Measurements from ENCODE around the gene GLP2R. TPM values are rescaled to one million over a fixed set of nuclear protein-coding genes. Genes with fewer than 3 reads are reported as not detected.

Gene GLP2R
- total and polyA plus RNA-seq, 2 of the 8 experiments (the other 6 are each of a cell fraction or from before 2014, with no cell fraction given) = not detected

- 90% methylated on average over 7 of the region's 7 CpGs; no CpG with 5 or more reads in 1 of the 2 experiments for WGBS, 2 experiments (ENCODE audit: extremely low coverage in 1 of 2, insufficient coverage in 1 of 2, insufficient read length in 1 of 2, insufficient replicate concordance in 2 of 2, low coverage in 1 of 2, low lambda C conversion rate in 2 of 2, missing lambda C conversion rate in 1 of 2)
- no peak overlapping the region for H2BK5ac ChIP-seq (ENCODE audit: low read depth, low read length)
- no peak overlapping the region for H2BK120ac ChIP-seq (replicated peaks; ENCODE audit: low read depth, low read length)
- H3K56ac ChIP-seq (replicated peaks; ENCODE audit: insufficient read length, low read depth, low read length) = no peak overlapping the region
- no peaks in the 10 kb centered on the region for H3K36me3 ChIP-seq (ENCODE audit: control insufficient read depth in 2 of 4, insufficient read depth in 4 of 4, low read length in 3 of 4)
- no peak overlapping the region for H3K27ac ChIP-seq (ENCODE audit: low read depth, low read length)
- H3K9me3 ChIP-seq (ENCODE audit: insufficient read depth in 2 of 2, low read depth in 1 of 2, low read length in 1 of 2) = peaks cover 0 to 3% of the 10 kb centered on the region in 2 experiments; a peak in 2 of 4 replicates
- ChIA-PET CTCF (ENCODE audit: partially characterized antibody) (interaction anchor here (0.8 to 2.9 kb wide), 8 partner anchors 8 to 682 kb away, joined by 3 to 19 read pairs (median 4); partner anchors contain the start of gene RCVRN), POLR2A (ENCODE audit: partially characterized antibody) (no interaction called here)
- H3K23me2 ChIP-seq (ENCODE audit: low read depth, low read length) = no peaks in the 10 kb centered on the region
- no peaks in the 10 kb centered on the region for H4K20me1 ChIP-seq (replicated peaks in 1 of 2; ENCODE audit: control insufficient read depth in 1 of 2, insufficient read depth in 2 of 2, low read length in 2 of 2)
- H3K14ac ChIP-seq (ENCODE audit: insufficient read length) = no peak overlapping the region
- no peak overlapping the region for H2BK15ac ChIP-seq (ENCODE audit: low read length)
- H3K4me1 ChIP-seq (replicated peaks in 1 of 4; ENCODE audit: control insufficient read depth in 3 of 4, insufficient read depth in 4 of 4, low read length in 3 of 4) = peaks cover 0 to 5% (median 0%) of the 10 kb centered on the region in 4 experiments; a peak in 2 of 7 replicates
- H3K79me2 ChIP-seq (ENCODE audit: control insufficient read depth in 1 of 2, insufficient read depth in 2 of 2, low read length in 2 of 2) = no peaks in the 10 kb centered on the region
- no peak overlapping the region for H2BK20ac ChIP-seq (ENCODE audit: low read length)
- no peak overlapping the region for H3K9ac ChIP-seq (replicated peaks in 1 of 4; ENCODE audit: extremely low read depth in 1 of 4, low read depth in 3 of 4, low read length in 3 of 4)
- no peak overlapping the region for H3K4me2 ChIP-seq (ENCODE audit: insufficient read depth in 1 of 2, low read depth in 2 of 2, low read length in 2 of 2)
- H3K27me3 ChIP-seq (replicated peaks in 1 of 4; ENCODE audit: control insufficient read depth in 3 of 4, extremely low read depth in 1 of 4, insufficient read depth in 3 of 4, low read length in 3 of 4) = no peaks in the 10 kb centered on the region
- no peak overlapping the region for H3K18ac ChIP-seq (ENCODE audit: extremely low read depth, low read length)
- H4K5ac ChIP-seq (ENCODE audit: insufficient read length, low read depth, low read length) = no peak overlapping the region
- H3K23ac ChIP-seq (ENCODE audit: insufficient read length) = no peak overlapping the region
- no peak overlapping the region for H2BK12ac ChIP-seq (ENCODE audit: low read depth, low read length)
- DNase-seq (ENCODE audit: low read depth in 1 of 2, low spot score in 2 of 2) (no peak), FAIRE-seq (no peak)
- no peak overlapping the region for H3K4me3 ChIP-seq (ENCODE audit: extremely low read depth in 1 of 4, insufficient read depth in 2 of 4, low read depth in 3 of 4, low read length in 4 of 4)
- H3K79me1 ChIP-seq (ENCODE audit: low read depth, low read length) = no peaks in the 10 kb centered on the region
- H4K91ac ChIP-seq (replicated peaks; ENCODE audit: insufficient read length, low read length) = no peak overlapping the region
- H3K4ac ChIP-seq (replicated peaks; ENCODE audit: insufficient read length, low read depth, low read length) = no peak overlapping the region
- no peak overlapping the region for H4K8ac ChIP-seq (ENCODE audit: extremely low read depth, insufficient read depth, low read length)
- H2AK5ac ChIP-seq (ENCODE audit: low read depth, low read length) = no peak overlapping the region
- H2AFZ ChIP-seq (ENCODE audit: low read length) = no peak overlapping the region
- TF ChIP-seq TBP (IDR thresholded peaks at IDR 0.05; ENCODE audit: low read depth, low read length) (no peak), RXRA (IDR thresholded peaks at IDR 0.05; ENCODE audit: insufficient read depth, low read depth, low read length) (no peak), POLR2AphosphoS5 (IDR thresholded peaks at IDR 0.05; ENCODE audit: low read depth, low read length) (no peak), CEBPB (IDR thresholded peaks at IDR 0.05; ENCODE audit: low read depth, low read length) (no peak), KDM1A (IDR thresholded peaks at IDR 0.05; ENCODE audit: borderline replicate concordance, low read length) (no peak), EZH2 (IDR thresholded peaks at IDR 0.05; ENCODE audit: low read depth, low read length, severe bottlenecking) (no peak), KDM4A (IDR thresholded peaks at IDR 0.05; ENCODE audit: low read depth, low read length, severe bottlenecking) (no peak), SP4 (IDR thresholded peaks at IDR 0.05; ENCODE audit: low read length) (no peak)
- TF ChIP-seq, protein P1, sequence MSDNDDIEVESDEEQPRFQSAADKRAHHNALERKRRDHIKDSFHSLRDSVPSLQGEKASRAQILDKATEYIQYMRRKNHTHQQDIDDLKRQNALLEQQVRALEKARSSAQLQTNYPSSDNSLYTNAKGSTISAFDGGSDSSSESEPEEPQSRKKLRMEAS (IDR thresholded peaks at IDR 0.05) = no peak
- TF ChIP-seq, protein P2, sequence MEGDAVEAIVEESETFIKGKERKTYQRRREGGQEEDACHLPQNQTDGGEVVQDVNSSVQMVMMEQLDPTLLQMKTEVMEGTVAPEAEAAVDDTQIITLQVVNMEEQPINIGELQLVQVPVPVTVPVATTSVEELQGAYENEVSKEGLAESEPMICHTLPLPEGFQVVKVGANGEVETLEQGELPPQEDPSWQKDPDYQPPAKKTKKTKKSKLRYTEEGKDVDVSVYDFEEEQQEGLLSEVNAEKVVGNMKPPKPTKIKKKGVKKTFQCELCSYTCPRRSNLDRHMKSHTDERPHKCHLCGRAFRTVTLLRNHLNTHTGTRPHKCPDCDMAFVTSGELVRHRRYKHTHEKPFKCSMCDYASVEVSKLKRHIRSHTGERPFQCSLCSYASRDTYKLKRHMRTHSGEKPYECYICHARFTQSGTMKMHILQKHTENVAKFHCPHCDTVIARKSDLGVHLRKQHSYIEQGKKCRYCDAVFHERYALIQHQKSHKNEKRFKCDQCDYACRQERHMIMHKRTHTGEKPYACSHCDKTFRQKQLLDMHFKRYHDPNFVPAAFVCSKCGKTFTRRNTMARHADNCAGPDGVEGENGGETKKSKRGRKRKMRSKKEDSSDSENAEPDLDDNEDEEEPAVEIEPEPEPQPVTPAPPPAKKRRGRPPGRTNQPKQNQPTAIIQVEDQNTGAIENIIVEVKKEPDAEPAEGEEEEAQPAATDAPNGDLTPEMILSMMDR (IDR thresholded peaks at IDR 0.05; ENCODE audit: control extremely low read depth in 1 of 3, insufficient read depth in 1 of 3, low read depth in 1 of 3, low read length in 3 of 3) = no peak
- TF ChIP-seq, protein P3, sequence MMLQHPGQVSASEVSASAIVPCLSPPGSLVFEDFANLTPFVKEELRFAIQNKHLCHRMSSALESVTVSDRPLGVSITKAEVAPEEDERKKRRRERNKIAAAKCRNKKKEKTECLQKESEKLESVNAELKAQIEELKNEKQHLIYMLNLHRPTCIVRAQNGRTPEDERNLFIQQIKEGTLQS (IDR thresholded peaks at IDR 0.05; ENCODE audit: insufficient read depth, low read depth, low read length) = no peak
Observed at GRCh38 chr17:9934331-9934730, 108.6 kb downstream of the GLP2R start.

Measured in H1 (cell line).